ENCODE results near the gene MGAT4B.

MGAT4B gene

DNA sequence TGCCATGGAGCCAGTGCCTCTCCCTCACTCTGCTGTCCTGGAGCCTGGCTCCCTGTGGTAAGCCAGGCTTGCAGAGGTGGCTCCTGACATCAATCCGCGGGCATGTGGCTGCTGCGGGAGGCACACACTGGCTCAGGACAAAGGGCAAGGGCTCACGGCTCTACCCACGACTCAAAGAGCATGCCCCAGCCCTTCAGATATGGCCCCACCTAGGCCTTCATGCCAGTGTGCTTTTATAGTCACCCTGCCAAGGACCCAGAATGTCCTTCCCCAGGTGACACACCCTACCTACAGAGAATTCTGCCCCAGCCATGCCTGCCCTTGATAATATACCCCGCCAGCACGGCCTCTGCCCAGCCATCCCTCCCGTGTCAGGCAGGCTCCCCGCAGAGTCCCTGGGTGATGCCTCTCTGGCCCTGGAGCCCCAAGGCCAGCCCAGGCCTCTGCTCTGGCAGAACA lies 1.6 kb downstream of the MGAT4B start:
- no peak for DNase-seq

DNA sequence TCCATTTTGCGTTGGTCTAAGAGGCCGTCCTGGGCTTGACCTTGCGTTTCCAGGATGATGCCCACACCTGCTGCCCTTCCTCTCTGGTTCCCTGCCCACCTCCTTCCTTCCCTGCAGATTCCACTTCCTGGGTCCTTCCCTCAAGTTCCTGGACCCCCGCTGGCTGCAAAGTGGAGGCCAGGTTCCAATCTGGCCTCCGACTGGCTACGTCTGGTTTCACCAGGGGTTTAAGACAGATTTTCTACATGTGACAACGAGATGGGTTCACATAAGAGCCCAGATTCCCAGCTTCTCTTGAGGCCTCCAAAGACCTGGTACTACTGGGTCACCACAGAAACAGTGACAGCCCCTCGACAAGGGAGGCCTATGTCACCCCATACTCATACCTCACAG lies 2.1 kb downstream of the MGAT4B start:
- DNase-seq = no peak

DNA sequence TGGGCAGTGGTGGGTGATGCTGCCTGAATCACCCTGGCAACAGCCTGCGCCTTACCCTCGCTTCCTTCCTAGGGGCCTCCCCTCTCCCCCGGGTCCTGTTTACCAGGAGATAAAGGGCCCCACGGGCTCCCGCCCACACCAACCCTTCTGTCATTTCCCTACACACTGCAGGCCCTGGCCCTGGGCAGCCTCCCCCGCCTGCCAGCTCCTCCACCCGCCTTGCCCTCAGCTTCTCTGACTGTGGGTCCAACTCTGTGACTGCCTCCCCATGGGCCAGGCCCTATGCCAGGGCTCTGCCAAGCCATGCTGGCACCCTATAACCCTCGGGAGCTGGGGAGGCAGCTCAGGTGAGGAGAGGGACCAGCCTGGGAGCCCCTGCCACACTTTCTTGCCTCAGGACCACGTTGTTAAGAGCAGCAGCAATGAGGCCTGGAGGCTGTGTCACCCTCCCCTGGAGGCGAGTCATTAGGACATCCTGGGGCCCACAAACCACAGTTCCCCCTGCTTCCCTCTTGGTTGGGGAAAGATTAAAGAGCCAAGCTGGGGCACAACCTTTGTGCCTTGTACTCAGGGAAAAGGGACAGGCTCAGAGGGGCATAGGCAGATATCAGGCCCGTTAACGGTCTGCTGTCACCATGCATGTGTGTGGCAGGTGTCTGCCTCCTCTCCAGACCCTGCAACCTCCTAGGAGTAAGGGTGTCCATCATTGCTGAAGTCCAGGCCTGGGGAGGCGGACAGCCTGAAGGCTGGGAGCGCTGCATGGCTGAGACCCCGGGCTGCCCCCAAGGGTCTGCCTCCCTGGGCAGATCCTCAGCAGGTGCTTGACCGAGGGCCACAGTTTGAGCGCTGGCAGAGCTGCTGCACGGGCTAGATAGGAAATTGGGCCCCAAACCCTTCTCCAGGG lies 2.8 kb downstream of the MGAT4B start:
- DNase-seq = no peak

DNA sequence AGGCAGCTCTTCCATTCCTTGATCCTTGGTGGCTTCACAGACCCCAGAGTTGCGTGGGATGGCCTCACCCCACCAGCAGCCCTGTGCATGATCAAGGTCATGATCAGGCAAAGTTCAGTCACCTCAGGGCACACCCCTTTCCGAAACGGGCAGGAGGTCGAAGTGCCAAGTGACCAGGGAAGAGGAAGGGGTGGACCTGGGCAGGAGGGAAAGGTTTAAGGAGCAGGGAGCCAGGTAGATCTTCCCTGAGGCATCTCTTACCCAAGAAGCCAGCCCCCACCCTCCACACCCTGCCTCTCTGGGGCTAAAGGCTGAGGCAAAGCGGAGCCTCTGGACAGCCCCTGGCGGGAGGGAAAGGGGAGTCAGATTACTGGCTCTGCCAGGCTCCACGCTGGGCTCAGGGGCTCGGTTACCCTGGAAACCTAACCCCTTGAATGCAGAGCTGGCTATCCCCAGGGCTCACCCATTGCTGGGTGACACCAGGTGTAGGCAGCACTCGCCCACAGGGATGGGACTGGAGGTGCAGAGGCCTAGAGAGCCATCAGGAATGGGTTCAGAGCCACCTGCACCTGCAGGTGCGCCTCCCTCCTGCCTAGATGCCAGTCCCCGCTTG lies 3.6 kb downstream of the MGAT4B start:
- DNase-seq = peak; percentile 48

DNA sequence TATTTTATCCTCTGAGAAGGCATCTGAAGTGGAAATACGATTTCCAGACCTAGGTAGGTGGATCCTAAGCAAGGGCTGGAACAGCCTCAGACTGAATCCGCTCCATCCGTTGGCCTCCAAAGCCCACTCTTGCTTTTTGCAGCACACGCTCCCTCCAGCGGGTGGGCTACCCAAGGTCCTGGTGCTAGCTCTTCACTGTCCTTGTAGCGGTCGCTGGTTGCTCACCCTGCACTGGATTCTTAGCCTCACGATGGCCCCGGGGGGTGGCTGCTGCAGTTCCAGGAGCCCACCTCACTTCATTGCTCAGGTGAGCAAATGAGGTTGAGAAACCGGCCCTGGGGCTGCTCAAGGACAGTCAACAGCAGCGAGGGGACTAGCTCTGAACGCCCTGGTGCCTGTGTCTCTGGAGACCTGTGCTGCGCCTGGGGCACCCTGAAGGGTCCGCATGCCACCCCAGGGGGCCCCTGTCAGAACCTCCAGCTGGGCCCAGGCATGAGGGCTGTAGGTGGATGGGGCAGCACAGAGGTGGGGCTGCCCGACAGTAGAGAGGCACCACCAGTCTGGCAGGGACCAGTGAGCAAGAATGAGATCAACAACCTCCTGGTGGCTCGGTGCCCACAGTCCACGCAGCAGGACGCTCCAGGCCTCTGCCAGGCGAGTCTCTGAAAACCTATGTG lies 4.3 kb downstream of the MGAT4B start:
- DNase-seq = no peak

DNA sequence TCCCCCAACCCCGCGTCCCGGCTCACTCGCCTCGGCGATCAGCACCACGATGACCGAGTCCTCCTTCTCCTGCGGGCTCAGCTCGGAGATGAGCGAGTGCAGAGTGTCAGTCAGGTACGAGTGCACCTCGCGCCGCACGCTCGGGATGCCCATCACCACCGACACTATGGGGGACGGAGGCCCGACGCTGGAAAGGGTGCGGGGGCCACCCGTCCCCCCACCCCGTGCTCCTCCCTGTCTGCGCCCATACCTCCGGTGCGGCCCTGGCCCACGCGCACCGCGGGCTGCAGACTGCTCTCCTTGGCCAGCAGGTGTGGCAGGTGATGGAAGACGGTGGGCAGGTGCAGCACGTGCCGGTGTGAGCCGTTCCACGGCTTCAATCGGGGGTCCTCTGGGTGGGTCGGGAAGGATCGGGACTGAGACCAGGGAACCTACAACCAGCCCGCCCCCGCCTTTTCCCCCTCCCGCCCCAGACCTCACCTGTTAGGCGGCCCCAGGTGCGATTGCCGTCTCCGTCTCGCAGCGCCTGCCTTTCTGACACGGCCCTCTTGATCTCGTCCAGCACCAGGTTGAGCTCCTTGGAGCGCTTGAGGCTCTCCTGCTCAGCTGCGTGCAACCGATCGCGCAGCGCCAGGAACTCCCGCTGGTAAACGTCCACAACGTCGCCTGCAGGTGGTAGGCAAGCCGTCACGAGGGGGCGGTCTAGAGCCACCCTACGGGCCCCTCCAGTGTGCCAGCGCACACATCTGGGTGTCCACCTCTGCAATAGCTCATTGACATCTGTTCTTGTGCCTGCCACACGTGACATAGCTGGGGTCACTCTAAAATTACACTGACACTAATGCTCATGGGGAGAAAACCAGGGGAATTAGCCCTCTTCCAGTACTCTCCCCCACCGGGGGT lies 5.1 kb downstream of the MGAT4B start:
- no peak for DNase-seq

DNA sequence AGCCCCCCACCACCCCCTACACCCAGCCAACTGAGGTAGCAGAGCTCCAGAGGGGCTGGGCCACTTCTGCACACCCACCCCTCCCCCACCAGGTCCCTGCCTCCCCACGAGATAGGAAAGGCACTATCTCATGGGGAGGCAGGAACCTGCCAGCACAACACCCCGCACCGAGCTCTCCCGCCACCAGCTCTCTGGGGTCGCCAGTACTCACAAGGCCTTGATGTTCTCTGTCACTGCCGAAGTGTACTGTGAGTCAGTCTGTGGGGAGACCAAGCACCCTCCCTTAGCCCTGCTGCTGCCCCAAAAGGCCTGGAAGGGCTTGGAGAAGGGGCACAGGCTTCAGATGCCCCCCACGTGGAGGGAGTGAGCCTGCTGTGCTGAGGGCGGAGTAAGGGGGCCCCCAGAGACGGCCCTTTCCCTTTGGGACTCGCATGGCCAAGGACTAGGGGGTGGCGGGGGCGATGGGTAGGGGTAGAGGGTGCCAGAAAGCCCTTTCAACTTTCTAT lies 5.9 kb downstream of the MGAT4B start:
- no peak for DNase-seq

DNA sequence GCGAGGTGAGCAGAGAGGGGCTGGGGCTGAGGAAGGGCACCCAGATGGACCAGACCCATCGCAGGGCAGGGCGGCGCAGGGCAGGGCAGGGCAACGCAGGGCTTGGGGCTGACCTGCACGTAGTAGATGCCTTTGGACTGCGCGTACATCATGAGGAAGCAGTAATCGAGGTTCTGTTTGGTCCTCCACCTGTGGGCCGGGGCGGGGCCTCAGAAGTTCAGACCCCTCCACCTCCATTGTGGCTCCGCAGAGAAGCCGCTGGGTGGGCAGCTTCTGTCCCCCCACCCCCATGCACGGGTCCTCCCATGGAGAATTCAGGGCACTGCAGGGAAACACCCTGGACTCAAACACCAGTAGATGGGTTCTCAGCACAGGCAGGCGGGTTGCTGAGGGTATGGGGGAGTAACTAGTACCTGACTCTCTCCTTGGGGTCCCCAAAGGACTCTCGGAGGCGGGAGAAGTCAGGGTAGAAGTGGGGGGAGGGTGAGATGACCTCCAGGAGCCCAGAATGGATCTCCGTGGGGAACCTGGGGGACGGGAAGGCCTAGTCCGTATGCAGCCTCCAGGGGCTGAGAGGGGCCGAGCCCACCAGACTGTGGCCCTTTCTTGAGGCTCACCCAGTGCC lies 6.5 kb downstream of the MGAT4B start:
- DNase-seq = no peak

DNA sequence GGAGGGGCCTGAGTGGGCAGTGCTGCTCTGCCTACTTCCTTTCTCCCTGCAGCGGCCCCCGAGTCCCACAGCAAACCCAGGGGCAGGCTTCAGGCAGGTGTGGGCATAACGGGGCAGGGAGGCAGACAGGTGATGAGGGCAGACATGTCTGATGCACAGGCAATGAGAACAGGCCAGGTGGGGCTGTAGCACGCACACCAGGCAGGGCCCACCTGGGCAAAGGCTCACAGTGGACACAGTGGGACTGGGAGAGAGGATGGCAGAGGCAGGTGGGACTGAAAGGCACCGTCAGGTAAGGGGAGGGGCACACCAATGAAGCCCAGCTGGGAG lies 7.1 kb downstream of the MGAT4B start:
- DNase-seq = no peak

DNA sequence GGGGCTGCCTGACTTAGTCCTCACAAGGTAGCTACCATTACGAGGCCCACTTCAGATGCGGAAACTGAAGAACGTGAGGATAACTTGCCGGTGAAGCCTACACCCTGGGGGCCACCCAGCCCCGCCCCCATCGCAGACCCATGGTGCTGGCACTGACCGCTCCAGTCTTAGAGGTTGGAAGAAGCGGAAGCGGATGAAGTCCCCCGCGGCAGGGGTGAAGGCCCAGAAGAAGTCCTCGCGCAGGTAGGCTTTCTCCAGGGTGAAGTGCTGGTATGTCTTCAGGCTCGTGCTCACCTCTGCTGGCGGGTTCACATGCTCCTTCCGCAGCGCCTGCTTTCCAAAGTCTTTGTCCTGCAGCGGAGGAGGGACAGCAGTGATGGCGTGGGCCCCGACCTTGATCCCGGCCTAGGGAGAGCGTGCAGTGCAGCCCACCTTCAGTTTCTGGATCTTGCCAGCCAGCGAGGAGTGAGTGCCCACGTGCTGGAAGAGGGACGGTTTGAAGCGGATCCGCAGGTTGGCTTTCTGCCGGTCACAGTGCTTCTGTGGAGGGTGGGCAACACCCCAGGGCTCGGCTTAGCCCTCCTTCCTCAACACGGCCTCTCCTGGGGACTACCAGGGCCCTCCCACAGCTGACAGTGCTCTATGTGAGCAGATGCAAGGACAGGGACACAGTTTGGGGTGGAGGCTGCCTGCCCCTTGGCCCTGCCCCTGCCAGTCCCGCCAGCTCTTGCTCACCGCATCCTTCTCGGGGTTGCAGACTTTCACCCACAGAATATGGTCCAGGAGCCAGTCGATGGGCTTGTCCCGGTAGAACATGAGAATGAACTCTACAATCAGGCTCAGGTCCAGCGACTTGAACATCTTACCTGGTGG lies 7.7 kb downstream of the MGAT4B start:
- no peak for DNase-seq

DNA sequence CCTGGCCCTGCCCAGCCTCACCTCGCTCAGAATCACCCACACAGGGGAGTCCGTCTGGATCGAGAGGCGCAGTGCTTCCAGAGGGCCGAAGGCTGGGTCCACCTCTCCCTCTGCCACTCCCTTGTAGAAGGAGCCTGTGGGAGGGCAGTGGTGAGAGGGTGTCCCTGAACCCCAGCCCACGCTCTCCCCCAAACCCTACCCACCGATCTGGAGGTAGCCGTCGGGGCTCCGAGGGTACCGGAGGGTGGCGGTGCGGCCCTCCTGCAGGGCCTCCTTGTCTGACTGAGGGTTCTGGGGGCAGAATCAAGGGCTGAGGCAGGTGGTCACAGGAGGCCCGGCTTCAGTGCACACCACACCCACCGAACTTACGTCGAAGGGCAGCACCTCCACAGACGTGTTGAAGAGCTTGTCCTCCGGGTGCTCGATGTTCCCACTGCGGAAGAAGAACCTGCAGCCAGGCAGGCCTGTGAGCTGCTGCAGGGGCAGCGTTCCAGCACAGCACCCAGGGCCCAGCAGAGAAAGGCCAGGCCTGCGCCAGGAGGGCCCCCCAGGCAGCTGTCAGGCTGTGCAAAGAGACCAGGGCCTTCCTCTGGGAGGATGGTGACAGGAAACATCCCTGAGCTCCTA lies 8.4 kb downstream of the MGAT4B start:
- DNase-seq = no peak

DNA sequence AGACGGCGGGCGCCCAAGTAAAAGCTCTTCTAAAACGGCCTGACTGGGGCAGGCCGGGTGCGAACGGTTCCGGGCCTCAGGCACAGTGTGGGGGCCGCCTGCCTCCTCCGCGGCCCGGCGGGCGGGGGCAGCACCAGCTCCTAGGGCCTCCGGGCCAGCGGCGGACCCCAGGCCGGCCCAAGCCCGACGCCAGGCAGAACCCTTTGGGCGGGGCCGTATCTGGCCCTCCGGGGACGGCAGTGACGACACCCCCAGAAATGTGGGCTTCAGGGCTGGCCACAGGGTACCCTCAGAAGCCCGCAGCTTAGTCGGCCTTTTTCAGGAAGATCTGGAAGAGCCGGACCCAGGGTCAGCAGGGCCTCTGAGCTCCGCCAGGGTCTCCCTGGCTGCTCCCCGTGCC lies 8.9 kb downstream of the MGAT4B start:
- DNase-seq = no peak

DNA sequence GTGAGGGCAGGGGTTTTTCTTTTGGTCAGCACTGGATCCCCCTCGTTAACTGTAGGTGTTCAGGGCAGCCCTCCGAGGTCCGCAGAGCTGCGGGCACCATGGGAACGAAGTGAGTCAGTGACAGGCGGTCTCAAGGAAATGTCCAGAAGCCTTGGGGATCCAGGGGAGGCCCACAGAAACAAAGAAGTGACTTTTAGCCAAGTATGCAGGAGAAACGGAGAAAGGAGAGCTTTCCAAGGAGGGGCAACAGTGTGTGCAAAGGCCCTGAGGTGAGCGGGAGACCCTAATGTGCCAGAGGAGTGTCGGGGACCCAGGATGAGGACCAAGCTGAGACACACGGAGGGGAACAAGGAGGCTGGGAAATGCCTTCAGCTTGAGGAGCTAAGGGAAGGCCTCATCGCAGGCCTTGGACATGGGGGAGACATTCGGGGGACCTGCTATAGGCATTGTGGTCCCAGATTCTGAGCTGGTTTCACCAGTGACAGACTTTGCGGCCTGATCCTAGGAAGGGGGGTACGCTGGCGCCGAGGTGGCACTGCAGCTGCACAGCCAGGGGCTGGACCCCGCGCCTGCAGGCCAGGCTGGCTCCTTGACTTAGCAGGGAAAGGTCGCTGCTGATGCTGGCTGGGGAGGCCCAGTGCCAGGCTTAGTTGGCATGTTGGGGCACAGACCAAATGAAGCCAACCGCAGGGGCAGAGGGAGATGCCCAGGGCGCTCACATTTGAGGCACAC lies 9.6 kb downstream of the MGAT4B start:
- no peak for DNase-seq

DNA sequence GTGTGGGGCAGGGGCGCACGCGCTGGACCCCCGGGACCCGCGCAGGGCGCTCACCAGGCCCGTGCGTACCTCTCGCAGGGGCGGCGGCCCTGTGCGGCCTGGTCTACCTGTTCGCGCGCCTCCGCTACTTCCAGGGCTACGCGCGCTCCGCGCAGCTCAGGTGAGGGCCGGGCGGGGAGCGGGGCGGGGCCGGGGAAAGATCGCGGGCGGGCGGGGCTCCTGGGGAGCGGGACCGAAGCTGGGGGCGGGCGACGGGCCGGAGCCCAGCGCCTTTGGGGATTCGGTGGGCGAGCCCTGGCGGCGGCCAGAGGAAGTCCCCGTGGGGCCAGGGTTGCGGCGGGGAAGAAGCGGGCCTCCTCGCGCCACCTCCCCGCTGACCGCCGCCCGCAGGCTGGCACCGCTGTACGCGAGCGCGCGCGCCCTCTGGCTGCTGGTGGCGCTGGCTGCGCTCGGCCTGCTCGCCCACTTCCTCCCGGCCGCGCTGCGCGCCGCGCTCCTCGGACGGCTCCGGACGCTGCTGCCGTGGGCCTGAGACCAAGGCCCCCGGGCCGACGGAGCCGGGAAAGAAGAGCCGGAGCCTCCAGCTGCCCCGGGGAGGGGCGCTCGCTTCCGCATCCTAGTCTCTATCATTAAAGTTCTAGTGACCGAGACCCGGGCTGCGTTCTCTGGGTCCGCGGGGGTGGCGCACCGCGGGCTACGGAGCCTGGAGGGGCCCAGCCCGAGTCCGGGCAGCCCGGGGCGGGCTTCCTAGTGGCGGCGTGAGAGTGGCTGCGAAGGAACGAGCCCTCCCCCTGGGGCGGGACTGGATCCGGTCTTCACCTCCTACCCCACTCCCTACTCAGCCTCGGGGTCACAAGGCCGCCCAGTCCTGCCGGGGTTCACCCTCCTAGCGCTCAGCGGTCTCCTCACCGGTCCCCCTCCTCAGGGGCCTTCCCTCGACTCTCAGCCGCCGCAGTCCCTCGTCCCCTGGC lies 10.5 kb downstream of the MGAT4B start:
- DNase-seq = no peak

DNA sequence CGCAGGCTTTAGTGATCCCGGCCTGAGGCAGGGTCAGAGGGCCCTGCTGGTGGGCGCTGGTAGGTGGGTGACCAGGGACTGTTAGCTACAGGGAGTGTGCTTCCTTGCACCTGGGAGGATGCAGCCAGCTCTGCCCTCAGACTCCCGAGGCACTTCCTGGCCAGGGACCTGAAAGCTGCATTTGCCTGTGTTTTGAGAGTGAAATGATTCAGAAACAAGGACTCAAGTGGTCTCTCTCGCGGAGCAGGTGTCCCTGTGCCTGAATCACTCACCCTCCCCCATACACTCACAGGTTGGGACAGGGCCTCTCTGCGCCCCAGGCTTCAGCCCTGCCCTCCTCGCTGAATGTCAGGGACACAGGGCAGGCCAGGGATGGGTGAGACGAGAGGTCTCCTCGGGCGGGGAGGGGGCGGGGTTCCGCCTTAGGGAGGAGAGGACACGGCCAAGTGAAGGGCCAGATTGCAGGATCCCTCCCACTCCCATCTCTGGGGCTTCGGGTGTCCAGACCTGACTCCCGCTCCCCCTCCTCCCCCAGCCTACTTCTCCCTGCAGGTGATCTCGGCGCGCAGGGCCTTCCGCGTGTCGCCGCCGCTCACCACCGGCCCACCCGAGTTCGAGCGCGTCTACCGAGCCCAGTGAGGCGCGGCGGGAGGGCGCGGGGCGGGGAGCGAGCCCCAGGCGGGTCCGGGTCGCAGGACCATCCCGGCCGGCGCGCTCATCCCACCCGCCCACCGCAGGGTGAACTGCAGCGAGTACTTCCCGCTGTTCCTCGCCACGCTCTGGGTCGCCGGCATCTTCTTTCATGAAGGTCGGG lies 11.4 kb downstream of the MGAT4B start:
- no peak for DNase-seq

DNA sequence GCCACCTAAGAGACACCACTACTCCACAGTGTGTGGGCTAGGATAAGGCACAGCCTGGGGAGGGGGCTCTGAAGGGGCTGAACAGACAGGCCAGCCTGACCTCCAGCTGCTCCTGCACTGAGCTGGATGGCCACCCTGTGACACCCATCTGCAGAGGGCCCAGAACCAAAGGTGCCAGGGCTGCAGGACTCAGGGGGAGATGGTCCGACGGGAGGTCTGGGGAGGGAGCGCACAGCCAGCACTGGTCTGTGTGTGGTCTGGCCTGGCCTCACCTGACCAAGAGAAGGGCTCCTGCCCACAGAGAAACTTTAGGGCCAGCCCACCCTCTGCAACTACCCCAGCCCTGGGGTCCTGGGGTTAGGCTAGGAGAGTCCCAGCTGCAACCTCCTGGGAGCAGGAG lies 12.1 kb downstream of the MGAT4B start:
- DNase-seq = no peak

DNA sequence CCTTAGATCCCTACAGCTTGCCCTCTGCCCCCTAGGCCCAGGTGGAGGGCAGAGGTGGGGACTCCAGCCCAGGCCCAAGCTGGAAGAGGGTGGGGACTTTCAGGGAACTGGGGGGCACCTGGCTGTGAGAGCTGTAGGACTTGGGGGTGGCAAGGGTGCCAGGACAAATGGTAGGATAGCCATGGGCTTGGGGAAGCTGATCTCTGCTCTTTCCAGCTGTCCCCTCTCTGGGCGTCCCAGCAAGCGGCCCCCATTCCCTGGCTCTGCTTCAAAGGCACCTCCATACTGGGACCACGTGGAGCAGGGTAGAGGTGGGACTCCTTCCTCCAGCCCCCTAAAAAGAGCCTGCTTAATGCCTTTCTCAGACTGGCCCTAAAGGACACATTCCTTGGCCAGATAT lies 12.5 kb downstream of the MGAT4B start:
- DNase-seq = no peak

Measured in NCI-H1417 treated with DMSO at 0.1 percent for 48 hours (cell line).